SU-DHL-6 (cell line): ENCODE data around the gene CCDC60.
A peak's percentile ranks its signal among the peaks of the same experiment; 100 is the strongest.

Source experiments
- H2AFZ ChIP-seq: fragments of 200-600 bp; sonication (generic); 2 replicates; pipeline ENCODE4 v1.6.1; 2014; ENCODE audit warnings: low read depth, mild to moderate bottlenecking, moderate library complexity, mixed read lengths, antibody characterized with exemption, low read length; ENCODE audit not compliant: severe bottlenecking
- H3F3A ChIP-seq: fragments of 200-600 bp; shearing (Covaris generic); 2 replicates; pipeline ENCODE4 v1.6.0; 2016; ENCODE audit warnings: antibody characterized with exemption, mild to moderate bottlenecking; ENCODE audit not compliant: insufficient read depth
- H3K27ac ChIP-seq: fragments of 200-600 bp; sonication (generic); 2 replicates; pipeline ENCODE4 v1.5.1; 2016; ENCODE audit warnings: low read depth, mild to moderate bottlenecking, low read length, moderate library complexity, mixed read lengths
- H3K27me3 ChIP-seq: fragments of 200-600 bp; sonication (generic), shearing (Covaris generic); 2 replicates; pipeline ENCODE4 v1.6.0; 2014; ENCODE audit warnings: mild to moderate bottlenecking, low read length
- H3K36me3 ChIP-seq: fragments of 200-600 bp; sonication (generic); 2 replicates; pipeline ENCODE4 v1.6.1; 2014; ENCODE audit warnings: mild to moderate bottlenecking, low read length, mixed read lengths
- H3K4me2 ChIP-seq: fragments of 300-600, 200-600 bp; shearing (Covaris generic), sonication (generic); 2 replicates; pipeline ENCODE4 v1.6.0; 2014; ENCODE audit warnings: low read length, low read depth, mild to moderate bottlenecking; ENCODE audit not compliant: poor library complexity, severe bottlenecking
- H3K4me3 ChIP-seq: fragments of 200-600 bp; sonication (generic); 2 replicates; pipeline ENCODE4 v1.5.1; 2014; ENCODE audit warnings: antibody characterized with exemption, low read length, mild to moderate bottlenecking, mixed read lengths; ENCODE audit not compliant: insufficient read depth, poor library complexity, severe bottlenecking
- H3K79me2 ChIP-seq: fragments of 200-600 bp; sonication (generic); 2 replicates; pipeline ENCODE4 v1.6.1; 2014; ENCODE audit warnings: mild to moderate bottlenecking, low read length, moderate library complexity; ENCODE audit not compliant: insufficient read depth
- H3K9ac ChIP-seq: fragments of 200-600 bp; sonication (generic); 2 replicates; pipeline ENCODE4 v1.7.0; 2014; ENCODE audit warnings: mild to moderate bottlenecking, low read length
- H3K9me2 ChIP-seq: fragments of 200-600 bp; sonication (generic); replicated peaks from 2 replicates; pipeline ENCODE4 v1.6.1; 2014; ENCODE audit warnings: low read length; ENCODE audit not compliant: insufficient read depth
- H3K9me3 ChIP-seq: fragments of 200-600 bp; sonication (generic); 2 replicates; pipeline ENCODE4 v1.6.1; 2014; ENCODE audit warnings: low read length, mixed read lengths; ENCODE audit not compliant: insufficient read depth
- H4K20me1 ChIP-seq: fragments of 200-600 bp; sonication (generic); 2 replicates; pipeline ENCODE4 v1.6.1; 2014; ENCODE audit warnings: low read depth, mild to moderate bottlenecking, antibody characterized with exemption, low read length, moderate library complexity, mixed read lengths
- EZH2phosphoT487 ChIP-seq: fragments of 200-600 bp; sonication (generic), shearing (Covaris generic); conservative IDR thresholded peaks from 2 replicates; pipeline ENCODE4 v1.6.1; 2018; ENCODE audit warnings: mild to moderate bottlenecking, antibody characterized with exemption, low read length, moderate library complexity, mixed read lengths
- TF ChIP-seq, protein P1 (sequence below): fragments of 200-600 bp; sonication (generic); IDR thresholded peaks from one replicate; pipeline ENCODE4 v1.5.1; 2017; ENCODE audit warnings: antibody characterized with exemption, mild to moderate bottlenecking, low read length, moderate library complexity; ENCODE audit not compliant: insufficient read depth, poor library complexity, severe bottlenecking

The CCDC60 gene

DNA sequence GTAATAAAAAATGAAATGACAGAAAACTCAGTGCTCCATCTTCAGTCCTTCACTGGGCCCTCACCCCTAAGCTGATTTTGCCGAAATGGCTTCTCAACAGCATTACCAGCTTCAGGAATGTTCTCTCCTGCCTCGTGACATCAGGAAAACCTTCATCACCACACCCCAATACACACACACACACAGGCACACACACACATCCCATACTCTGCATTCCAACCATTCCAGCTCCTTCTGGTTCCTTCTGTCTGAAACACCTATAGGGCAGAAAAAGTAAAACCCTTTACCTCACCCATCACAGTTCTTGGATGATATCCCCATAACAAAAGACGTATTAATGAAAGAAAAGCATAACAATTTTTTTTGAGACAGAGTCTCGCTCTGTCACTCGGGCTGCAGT, 75.9 kb downstream of the CCDC60 start:
- Histone ChIP-seq H3K9me3 (no peaks in the 10 kb centered on the region), H3K4me3 (no peak overlapping the region), H2AFZ (no peak overlapping the region), H3K36me3 (no peaks in the 10 kb centered on the region), H3K9me2 (no peaks in the 10 kb centered on the region), H3F3A (no peaks in the 10 kb centered on the region), H3K27ac (no peak overlapping the region), H4K20me1 (no peaks in the 10 kb centered on the region), H3K9ac (no peak overlapping the region), H3K79me2 (no peaks in the 10 kb centered on the region), H3K4me2 (no peak overlapping the region), H3K27me3 (no peaks in the 10 kb centered on the region)
- TF ChIP-seq EZH2phosphoT487: no peak
- TF ChIP-seq, protein P1, sequence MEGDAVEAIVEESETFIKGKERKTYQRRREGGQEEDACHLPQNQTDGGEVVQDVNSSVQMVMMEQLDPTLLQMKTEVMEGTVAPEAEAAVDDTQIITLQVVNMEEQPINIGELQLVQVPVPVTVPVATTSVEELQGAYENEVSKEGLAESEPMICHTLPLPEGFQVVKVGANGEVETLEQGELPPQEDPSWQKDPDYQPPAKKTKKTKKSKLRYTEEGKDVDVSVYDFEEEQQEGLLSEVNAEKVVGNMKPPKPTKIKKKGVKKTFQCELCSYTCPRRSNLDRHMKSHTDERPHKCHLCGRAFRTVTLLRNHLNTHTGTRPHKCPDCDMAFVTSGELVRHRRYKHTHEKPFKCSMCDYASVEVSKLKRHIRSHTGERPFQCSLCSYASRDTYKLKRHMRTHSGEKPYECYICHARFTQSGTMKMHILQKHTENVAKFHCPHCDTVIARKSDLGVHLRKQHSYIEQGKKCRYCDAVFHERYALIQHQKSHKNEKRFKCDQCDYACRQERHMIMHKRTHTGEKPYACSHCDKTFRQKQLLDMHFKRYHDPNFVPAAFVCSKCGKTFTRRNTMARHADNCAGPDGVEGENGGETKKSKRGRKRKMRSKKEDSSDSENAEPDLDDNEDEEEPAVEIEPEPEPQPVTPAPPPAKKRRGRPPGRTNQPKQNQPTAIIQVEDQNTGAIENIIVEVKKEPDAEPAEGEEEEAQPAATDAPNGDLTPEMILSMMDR: no peak

DNA sequence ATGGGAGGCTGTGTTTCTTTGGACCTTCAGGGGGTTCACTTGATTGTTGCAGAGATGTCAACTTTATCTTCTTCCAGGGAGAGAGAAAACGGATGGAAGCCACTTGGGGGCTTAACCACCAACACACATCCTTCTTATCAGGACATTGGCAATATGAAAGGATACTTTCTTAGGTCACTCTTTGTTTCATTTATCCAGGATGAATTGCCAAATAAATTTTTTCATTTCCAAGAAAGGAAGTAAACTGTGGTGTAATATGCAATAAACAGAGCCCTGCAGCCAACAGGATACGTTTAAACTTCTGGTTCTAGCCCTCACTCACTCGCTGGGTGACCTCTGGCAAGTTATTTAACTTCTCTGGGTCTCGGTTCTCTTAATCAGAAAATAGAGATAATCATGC, 77.8 kb downstream of the CCDC60 start:
- Histone ChIP-seq H3F3A (no peaks in the 10 kb centered on the region), H3K9ac (no peak overlapping the region), H3K4me2 (no peak overlapping the region), H3K79me2 (no peaks in the 10 kb centered on the region), H3K9me2 (no peaks in the 10 kb centered on the region), H4K20me1 (no peaks in the 10 kb centered on the region), H3K4me3 (no peak overlapping the region), H3K27ac (no peak overlapping the region), H3K9me3 (no peaks in the 10 kb centered on the region), H2AFZ (no peak overlapping the region), H3K27me3 (no peaks in the 10 kb centered on the region), H3K36me3 (no peaks in the 10 kb centered on the region)
- TF ChIP-seq EZH2phosphoT487: no peak
- TF ChIP-seq, protein P1: no peak

DNA sequence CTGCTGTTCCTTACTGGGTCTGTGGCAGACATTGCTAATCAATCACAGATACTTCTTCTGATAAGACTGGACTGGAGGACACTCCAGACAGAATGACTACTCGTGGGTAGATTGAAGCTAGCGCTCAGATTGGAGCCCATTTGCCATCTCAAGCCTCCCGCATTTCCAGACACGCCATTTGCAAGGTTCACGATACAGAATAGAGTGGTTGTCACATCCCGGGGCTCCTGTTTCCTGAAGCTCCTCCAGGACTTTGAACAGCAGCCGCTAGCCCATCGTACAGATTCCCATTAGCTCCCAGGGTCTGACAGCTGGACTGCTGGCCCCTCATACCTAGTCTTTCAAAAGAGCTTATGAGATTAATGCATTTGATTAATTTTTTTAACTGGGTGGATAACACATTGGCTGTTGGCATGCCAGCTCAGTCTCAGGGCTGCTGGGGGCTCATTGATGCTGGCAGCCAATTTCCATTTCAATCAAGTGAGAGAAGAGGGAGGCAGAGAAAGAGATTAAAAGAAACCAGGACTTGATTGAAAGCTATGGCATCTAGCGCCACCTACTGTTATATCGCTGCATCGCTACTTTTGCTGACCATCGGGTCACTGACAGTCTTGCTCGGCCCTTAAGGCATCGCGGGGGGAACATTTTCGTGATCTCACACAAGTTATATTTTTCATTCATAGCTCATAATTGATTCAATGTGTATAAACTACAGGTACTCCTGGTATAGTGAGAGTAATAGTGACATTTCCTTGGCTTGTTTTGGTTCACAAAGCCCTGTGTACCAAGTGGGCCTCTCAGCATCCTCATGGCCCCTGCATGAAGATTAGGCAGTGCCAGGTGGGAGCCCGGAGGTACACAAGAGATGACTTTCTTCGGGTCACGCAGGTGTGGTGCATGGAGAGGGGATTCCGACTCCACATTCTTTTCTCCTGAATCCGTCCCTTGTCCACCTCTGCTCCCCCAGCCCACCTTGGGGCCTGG, 78.6 kb downstream of the CCDC60 start:
- Histone ChIP-seq H3K36me3 (no peaks in the 10 kb centered on the region), H3K27ac (no peak overlapping the region), H3F3A (no peaks in the 10 kb centered on the region), H4K20me1 (no peaks in the 10 kb centered on the region), H3K9me3 (no peaks in the 10 kb centered on the region), H3K4me3 (no peak overlapping the region), H2AFZ (no peak overlapping the region), H3K4me2 (no peak overlapping the region), H3K79me2 (no peaks in the 10 kb centered on the region), H3K27me3 (no peaks in the 10 kb centered on the region), H3K9ac (no peak overlapping the region), H3K9me2 (no peaks in the 10 kb centered on the region)
- TF ChIP-seq, protein P1: peak; percentile 54
- no peak for TF ChIP-seq EZH2phosphoT487
